ENCODE data around the gene SLC13A3.

- TF ChIP-seq, protein P1, sequence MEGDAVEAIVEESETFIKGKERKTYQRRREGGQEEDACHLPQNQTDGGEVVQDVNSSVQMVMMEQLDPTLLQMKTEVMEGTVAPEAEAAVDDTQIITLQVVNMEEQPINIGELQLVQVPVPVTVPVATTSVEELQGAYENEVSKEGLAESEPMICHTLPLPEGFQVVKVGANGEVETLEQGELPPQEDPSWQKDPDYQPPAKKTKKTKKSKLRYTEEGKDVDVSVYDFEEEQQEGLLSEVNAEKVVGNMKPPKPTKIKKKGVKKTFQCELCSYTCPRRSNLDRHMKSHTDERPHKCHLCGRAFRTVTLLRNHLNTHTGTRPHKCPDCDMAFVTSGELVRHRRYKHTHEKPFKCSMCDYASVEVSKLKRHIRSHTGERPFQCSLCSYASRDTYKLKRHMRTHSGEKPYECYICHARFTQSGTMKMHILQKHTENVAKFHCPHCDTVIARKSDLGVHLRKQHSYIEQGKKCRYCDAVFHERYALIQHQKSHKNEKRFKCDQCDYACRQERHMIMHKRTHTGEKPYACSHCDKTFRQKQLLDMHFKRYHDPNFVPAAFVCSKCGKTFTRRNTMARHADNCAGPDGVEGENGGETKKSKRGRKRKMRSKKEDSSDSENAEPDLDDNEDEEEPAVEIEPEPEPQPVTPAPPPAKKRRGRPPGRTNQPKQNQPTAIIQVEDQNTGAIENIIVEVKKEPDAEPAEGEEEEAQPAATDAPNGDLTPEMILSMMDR (IDR thresholded peaks at IDR 0.05): no peak
- TF ChIP-seq POLR2A (IDR thresholded peaks at IDR 0.05): no peak
Observed at GRCh38 chr20:46600286-46600752, 50.9 kb downstream of the SLC13A3 start.
